SK-N-SH treated with all-trans-retinoic acid at 6 μM for 48 hours (cell line): Measurements from ENCODE around the gene MCCD1.

Experiments used
- ESRRG ChIP-seq: fragments of 250-450 bp; sonication (Bioruptor Pico); IDR thresholded peaks from 2 replicates; pipeline ENCODE4 v1.6.1; 2021; ENCODE audit warnings: mild to moderate bottlenecking
- GLIS3 ChIP-seq: fragments of 250-450 bp; sonication (Bioruptor Pico); IDR thresholded peaks from 2 replicates; pipeline ENCODE4 v1.5.0; 2020; ENCODE audit warnings: mild to moderate bottlenecking, moderate library complexity
- PATZ1 ChIP-seq: fragments of 250-450 bp; sonication (Bioruptor Pico); IDR thresholded peaks from 2 replicates; pipeline ENCODE4 v1.8.0; 2020; ENCODE audit warnings: mild to moderate bottlenecking, moderate library complexity, borderline replicate concordance
- ZFP30 ChIP-seq: fragments of 450-650 bp; formaldehyde crosslinking; IDR thresholded peaks from 2 replicates; pipeline ENCODE4 v1.5.0; 2022; ENCODE audit warnings: mild to moderate bottlenecking, moderate library complexity

GRCh38 chr6:31548544-31548873, 19.7 kb downstream of the MCCD1 start:
- TF ChIP-seq ESRRG (CRISPR knock-in tag) (no peak), ZFP30 (CRISPR knock-in tag) (no peak), GLIS3 (CRISPR knock-in tag) (no peak), PATZ1 (CRISPR knock-in tag) (no peak)
